ENCODE results near the gene APOM.

DNA sequence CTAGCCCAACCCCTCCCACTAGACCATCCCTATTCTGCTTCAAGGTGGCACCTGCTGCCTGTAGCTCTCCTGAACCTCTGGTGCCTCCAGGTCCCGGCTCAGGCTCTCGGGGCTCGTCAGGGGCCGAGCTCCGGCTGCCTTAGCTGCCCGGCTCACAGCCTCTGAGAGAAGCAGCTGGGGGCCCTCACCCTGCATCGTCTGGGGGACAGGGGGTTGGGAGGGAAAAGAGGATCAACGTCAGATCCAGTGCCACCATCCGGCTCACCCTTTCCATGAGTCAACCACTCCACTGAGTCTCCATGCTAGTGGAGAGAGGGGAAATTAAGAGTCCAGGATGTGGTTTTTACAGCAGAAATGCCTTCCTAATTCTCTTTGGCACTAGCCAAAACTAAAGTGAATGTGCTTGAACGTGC, 16.2 kb upstream of the APOM start:
- TF ChIP-seq CTCF (conservative IDR thresholded peaks at IDR 0.05; ENCODE audit: low read depth, low read length) (no peak), POLR2A (IDR thresholded peaks at IDR 0.05; ENCODE audit: low read depth, low read length) (0 out of 2 replicates have a peak, but pooled peaks have one; percentile 9), RFX5 (IDR thresholded peaks at IDR 0.05; ENCODE audit: low read depth, low read length) (no peak), BHLHE40 (IDR thresholded peaks at IDR 0.05; ENCODE audit: low read depth, low read length) (no peak), SMC3 (IDR thresholded peaks at IDR 0.05; ENCODE audit: low read depth, low read length) (no peak), CEBPB (IDR thresholded peaks at IDR 0.05; ENCODE audit: low read depth, low read length) (no peak), RAD21 (IDR thresholded peaks at IDR 0.05; ENCODE audit: low read length) (no peak), MXI1 (IDR thresholded peaks at IDR 0.05; ENCODE audit: borderline replicate concordance, low read depth, low read length) (no peak), FOS (IDR thresholded peaks at IDR 0.05; ENCODE audit: low read depth, low read length) (no peak), CHD1 (IDR thresholded peaks at IDR 0.05; ENCODE audit: low read depth, low read length) (no peak), RCOR1 (IDR thresholded peaks at IDR 0.05; ENCODE audit: insufficient replicate concordance, low read length) (no peak), NFE2L2 (IDR thresholded peaks at IDR 0.05; ENCODE audit: low read depth, low read length) (no peak)
- TF ChIP-seq, protein P1, sequence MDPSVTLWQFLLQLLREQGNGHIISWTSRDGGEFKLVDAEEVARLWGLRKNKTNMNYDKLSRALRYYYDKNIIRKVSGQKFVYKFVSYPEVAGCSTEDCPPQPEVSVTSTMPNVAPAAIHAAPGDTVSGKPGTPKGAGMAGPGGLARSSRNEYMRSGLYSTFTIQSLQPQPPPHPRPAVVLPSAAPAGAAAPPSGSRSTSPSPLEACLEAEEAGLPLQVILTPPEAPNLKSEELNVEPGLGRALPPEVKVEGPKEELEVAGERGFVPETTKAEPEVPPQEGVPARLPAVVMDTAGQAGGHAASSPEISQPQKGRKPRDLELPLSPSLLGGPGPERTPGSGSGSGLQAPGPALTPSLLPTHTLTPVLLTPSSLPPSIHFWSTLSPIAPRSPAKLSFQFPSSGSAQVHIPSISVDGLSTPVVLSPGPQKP (IDR thresholded peaks at IDR 0.05; ENCODE audit: borderline replicate concordance, low read depth, low read length): no peak
- TF ChIP-seq, protein P2, sequence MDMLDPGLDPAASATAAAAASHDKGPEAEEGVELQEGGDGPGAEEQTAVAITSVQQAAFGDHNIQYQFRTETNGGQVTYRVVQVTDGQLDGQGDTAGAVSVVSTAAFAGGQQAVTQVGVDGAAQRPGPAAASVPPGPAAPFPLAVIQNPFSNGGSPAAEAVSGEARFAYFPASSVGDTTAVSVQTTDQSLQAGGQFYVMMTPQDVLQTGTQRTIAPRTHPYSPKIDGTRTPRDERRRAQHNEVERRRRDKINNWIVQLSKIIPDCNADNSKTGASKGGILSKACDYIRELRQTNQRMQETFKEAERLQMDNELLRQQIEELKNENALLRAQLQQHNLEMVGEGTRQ (IDR thresholded peaks at IDR 0.05; ENCODE audit: low read depth, low read length): no peak

All from IMR-90 (cell line).